ENCODE measurements around the gene CERK. TPM values are rescaled to one million over a fixed set of nuclear protein-coding genes. Genes with fewer than 3 reads are reported as not detected.

CERK gene
- total and polyA plus RNA-seq, 4 donors: 7.9 to 24.3 (median 10.2) TPM

GRCh38 chr22:46712288-46712687 is 25.8 kb downstream of the CERK start (continued):
- TF ChIP-seq, protein P1, sequence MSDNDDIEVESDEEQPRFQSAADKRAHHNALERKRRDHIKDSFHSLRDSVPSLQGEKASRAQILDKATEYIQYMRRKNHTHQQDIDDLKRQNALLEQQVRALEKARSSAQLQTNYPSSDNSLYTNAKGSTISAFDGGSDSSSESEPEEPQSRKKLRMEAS (IDR thresholded peaks at IDR 0.05): no peak
- TF ChIP-seq, protein P2, sequence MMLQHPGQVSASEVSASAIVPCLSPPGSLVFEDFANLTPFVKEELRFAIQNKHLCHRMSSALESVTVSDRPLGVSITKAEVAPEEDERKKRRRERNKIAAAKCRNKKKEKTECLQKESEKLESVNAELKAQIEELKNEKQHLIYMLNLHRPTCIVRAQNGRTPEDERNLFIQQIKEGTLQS (IDR thresholded peaks at IDR 0.05): no peak

DNA sequence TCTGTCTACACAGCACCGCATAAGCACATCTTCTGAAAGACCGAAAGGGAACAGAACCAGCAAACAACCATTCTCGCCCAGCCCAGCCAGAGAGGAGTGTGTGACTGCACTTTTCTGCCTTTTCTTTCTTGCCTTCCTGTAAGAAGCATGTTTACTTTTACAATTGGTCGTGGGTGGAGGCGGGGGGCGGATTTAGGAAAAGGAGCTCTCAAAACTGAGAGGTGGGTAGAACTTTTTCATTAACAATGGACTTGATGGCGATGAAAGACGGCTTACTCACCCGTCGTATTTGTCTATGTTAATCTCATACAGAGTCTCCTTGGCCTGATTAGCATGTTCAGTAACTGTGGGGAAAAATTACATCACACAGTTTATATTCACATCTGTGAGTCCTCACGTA is 27.2 kb downstream of the CERK start:
- TF ChIP-seq, protein P3, sequence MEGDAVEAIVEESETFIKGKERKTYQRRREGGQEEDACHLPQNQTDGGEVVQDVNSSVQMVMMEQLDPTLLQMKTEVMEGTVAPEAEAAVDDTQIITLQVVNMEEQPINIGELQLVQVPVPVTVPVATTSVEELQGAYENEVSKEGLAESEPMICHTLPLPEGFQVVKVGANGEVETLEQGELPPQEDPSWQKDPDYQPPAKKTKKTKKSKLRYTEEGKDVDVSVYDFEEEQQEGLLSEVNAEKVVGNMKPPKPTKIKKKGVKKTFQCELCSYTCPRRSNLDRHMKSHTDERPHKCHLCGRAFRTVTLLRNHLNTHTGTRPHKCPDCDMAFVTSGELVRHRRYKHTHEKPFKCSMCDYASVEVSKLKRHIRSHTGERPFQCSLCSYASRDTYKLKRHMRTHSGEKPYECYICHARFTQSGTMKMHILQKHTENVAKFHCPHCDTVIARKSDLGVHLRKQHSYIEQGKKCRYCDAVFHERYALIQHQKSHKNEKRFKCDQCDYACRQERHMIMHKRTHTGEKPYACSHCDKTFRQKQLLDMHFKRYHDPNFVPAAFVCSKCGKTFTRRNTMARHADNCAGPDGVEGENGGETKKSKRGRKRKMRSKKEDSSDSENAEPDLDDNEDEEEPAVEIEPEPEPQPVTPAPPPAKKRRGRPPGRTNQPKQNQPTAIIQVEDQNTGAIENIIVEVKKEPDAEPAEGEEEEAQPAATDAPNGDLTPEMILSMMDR (IDR thresholded peaks at IDR 0.05; ENCODE audit: low read depth, low read length, missing input control): no peak
- TF ChIP-seq GABPA (IDR thresholded peaks at IDR 0.05 in 1 of 2, conservative IDR thresholded peaks at IDR 0.05 in 1 of 2) (no peak), NR2F2 (IDR thresholded peaks at IDR 0.05) (no peak), RXRA (IDR thresholded peaks at IDR 0.05) (no peak), ZBTB33 (IDR thresholded peaks at IDR 0.05) (no peak), FOXA1 (IDR thresholded peaks at IDR 0.05) (no peak), HNF4G (IDR thresholded peaks at IDR 0.05) (no peak)
- TF ChIP-seq, protein P2 (IDR thresholded peaks at IDR 0.05): no peak
- DNase-seq (ENCODE audit: low spot score): no peak
- Histone ChIP-seq H3K27ac (ENCODE audit: low read depth in 1 of 2, low read length in 2 of 2) (no peak overlapping the region), H3K9ac (ENCODE audit: low read depth in 1 of 2, low read length in 2 of 2) (no peak overlapping the region), H3K27me3 (ENCODE audit: control insufficient read depth in 4 of 4, insufficient read depth in 4 of 4, low read length in 3 of 4) (no peaks in the 10 kb centered on the region), H3K4me1 (ENCODE audit: control insufficient read depth in 4 of 4, insufficient read depth in 4 of 4, low read length in 3 of 4) (no peaks in the 10 kb centered on the region), H3K4me3 (ENCODE audit: low read depth in 1 of 3, low read length in 3 of 3) (no peak overlapping the region), H3K9me3 (ENCODE audit: control insufficient read depth in 4 of 4, low read length in 3 of 4) (no peaks in the 10 kb centered on the region), H3K36me3 (ENCODE audit: control insufficient read depth in 4 of 4, insufficient read depth in 3 of 4, low read depth in 1 of 4, low read length in 3 of 4) (peaks cover 8 to 66% (median 52%) of the 10 kb centered on the region in 4 donors)
- WGBS: 98% methylated on average over 11 of the region's 11 CpGs

DNA sequence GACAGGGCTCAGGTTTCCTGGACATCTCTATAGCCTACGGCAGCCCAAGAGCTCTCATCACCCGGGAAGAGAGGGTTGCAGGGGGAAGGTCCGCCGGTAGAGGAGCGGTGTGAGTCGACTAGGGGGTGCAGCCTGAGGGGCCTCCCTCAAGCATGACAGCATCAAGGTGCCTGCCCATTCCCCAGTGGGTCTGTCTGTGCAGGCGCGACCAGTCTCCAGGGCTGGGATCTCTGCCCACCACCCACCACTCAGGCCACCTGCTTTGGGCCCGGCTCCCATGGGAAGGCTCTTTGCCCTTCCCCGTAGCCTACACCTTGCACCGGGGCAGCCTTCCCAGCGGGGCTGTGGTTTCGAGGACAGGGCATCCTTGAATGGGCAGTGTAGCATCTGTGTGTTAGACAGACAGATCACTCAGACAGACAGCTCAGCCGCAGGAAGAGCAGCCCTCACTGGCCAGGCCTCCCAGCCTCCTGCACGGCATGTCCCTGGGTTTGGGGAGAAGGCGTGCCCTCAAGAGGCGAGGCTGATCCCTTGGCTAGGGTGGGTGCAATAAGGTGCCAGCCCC is 29.2 kb downstream of the CERK start:
- no peaks in the 10 kb centered on the region for H3K27me3 ChIP-seq (ENCODE audit: control insufficient read depth in 4 of 4, insufficient read depth in 4 of 4, low read length in 3 of 4)
- no peak overlapping the region for H3K27ac ChIP-seq (ENCODE audit: low read depth in 1 of 2, low read length in 2 of 2)
- 99% methylated on average over 17 of the region's 17 CpGs for WGBS
- H3K9ac ChIP-seq (ENCODE audit: low read depth in 1 of 2, low read length in 2 of 2): no peak overlapping the region
- no peaks in the 10 kb centered on the region for H3K9me3 ChIP-seq (ENCODE audit: control insufficient read depth in 4 of 4, low read length in 3 of 4)
- DNase-seq (ENCODE audit: low spot score): no peak
- no peaks in the 10 kb centered on the region for H3K4me1 ChIP-seq (ENCODE audit: control insufficient read depth in 4 of 4, insufficient read depth in 4 of 4, low read length in 3 of 4)
- H3K36me3 ChIP-seq (ENCODE audit: control insufficient read depth in 4 of 4, insufficient read depth in 3 of 4, low read depth in 1 of 4, low read length in 3 of 4): peaks cover 8 to 67% (median 55%) of the 10 kb centered on the region in 4 donors
- no peak overlapping the region for H3K4me3 ChIP-seq (ENCODE audit: low read depth in 1 of 3, low read length in 3 of 3)
- TF ChIP-seq, protein P1 (IDR thresholded peaks at IDR 0.05): no peak
- TF ChIP-seq HNF4A (conservative IDR thresholded peaks at IDR 0.05): no peak
- TF ChIP-seq SP1 (IDR thresholded peaks at IDR 0.05): no peak
- TF ChIP-seq, protein P2 (IDR thresholded peaks at IDR 0.05): no peak
- no peak for TF ChIP-seq YY1 (IDR thresholded peaks at IDR 0.05)
- TF ChIP-seq HNF4G (IDR thresholded peaks at IDR 0.05): no peak
- TF ChIP-seq ZBTB33 (IDR thresholded peaks at IDR 0.05): no peak
- TF ChIP-seq JUND (IDR thresholded peaks at IDR 0.05): no peak
- TF ChIP-seq, protein P3 (IDR thresholded peaks at IDR 0.05; ENCODE audit: low read depth, low read length, missing input control): no peak
- TF ChIP-seq, protein P4, sequence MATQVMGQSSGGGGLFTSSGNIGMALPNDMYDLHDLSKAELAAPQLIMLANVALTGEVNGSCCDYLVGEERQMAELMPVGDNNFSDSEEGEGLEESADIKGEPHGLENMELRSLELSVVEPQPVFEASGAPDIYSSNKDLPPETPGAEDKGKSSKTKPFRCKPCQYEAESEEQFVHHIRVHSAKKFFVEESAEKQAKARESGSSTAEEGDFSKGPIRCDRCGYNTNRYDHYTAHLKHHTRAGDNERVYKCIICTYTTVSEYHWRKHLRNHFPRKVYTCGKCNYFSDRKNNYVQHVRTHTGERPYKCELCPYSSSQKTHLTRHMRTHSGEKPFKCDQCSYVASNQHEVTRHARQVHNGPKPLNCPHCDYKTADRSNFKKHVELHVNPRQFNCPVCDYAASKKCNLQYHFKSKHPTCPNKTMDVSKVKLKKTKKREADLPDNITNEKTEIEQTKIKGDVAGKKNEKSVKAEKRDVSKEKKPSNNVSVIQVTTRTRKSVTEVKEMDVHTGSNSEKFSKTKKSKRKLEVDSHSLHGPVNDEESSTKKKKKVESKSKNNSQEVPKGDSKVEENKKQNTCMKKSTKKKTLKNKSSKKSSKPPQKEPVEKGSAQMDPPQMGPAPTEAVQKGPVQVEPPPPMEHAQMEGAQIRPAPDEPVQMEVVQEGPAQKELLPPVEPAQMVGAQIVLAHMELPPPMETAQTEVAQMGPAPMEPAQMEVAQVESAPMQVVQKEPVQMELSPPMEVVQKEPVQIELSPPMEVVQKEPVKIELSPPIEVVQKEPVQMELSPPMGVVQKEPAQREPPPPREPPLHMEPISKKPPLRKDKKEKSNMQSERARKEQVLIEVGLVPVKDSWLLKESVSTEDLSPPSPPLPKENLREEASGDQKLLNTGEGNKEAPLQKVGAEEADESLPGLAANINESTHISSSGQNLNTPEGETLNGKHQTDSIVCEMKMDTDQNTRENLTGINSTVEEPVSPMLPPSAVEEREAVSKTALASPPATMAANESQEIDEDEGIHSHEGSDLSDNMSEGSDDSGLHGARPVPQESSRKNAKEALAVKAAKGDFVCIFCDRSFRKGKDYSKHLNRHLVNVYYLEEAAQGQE (IDR thresholded peaks at IDR 0.05): no peak
- no peak for TF ChIP-seq GABPA (IDR thresholded peaks at IDR 0.05 in 1 of 2, conservative IDR thresholded peaks at IDR 0.05 in 1 of 2)
- no peak for TF ChIP-seq FOXA2 (IDR thresholded peaks at IDR 0.05)
